Progenitor cell of endocrine pancreas (in vitro differentiated cells): ENCODE data around the gene HS2ST1. TPM values are rescaled to one million over a fixed set of nuclear protein-coding genes. Genes with fewer than 3 reads are reported as not detected.
"Not testable (repeated sequence)": the region's sequence is repeated elsewhere in the genome, so short reads cannot be mapped to it uniquely, and the experiment has no call there.

Experiments used
- DNase-seq: peaks from one replicate; pipeline ENCODE4 v3.0.0; 2021; ENCODE audit warnings: low spot score; ENCODE audit not compliant: unreplicated experiment
- H3K27ac Mint-ChIP-seq: 2 replicates; pipeline ENCODE4 v1.8.0; 2021; ENCODE audit warnings: mild to moderate bottlenecking, moderate library complexity, mixed read lengths
- H3K27me3 Mint-ChIP-seq: 2 replicates; pipeline ENCODE4 v1.8.0; 2021; ENCODE audit warnings: mixed read lengths
- H3K36me3 Mint-ChIP-seq: 2 replicates; pipeline ENCODE4 v1.8.0; 2022; ENCODE audit warnings: mixed read lengths; ENCODE audit not compliant: insufficient read depth
- H3K4me1 Mint-ChIP-seq: 2 replicates; pipeline ENCODE4 v1.8.0; 2021; ENCODE audit warnings: low read depth, mixed read lengths
- H3K4me3 Mint-ChIP-seq: 2 replicates; pipeline ENCODE4 v1.8.0; 2021; ENCODE audit warnings: low read depth, mild to moderate bottlenecking, moderate library complexity, mixed read lengths
- H3K9me3 Mint-ChIP-seq: 2 replicates; pipeline ENCODE4 v1.8.0; 2021; ENCODE audit warnings: low read depth, mixed read lengths
- total RNA-seq: library from RNA; stranded (reverse); gene quantifications from 2 replicates; pipeline ENCODE4 v1.2.1, GENCODE V29; 2021
- TF ChIP-seq, protein P1 (sequence below): fragments of 200-600 bp; sonication (generic); IDR thresholded peaks from one replicate; pipeline ENCODE4 v1.5.0; 2021; ENCODE audit warnings: antibody characterized with exemption, mild to moderate bottlenecking; ENCODE audit not compliant: unreplicated experiment

HS2ST1 gene
- total RNA-seq, 1 donor from 2014 or later: 41.4 TPM

DNA sequence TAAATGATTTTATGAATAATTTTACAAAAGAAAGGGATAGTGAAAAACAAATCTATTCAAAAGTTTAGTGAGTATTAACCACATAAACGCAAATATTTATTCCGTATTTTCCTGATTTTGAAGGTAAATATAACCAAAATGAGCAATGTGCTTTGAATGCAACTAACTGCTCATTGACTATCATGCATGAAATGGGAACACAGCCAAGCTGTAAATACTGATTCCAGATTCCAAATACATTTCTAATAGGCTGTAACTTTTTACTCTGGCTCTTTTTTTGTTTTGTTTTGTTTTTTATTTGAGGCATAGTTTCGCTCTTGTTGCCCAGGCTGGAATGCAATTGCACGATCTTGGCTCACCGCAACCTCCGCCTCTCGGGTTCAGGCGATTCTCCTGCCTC lies 42.3 kb upstream of the HS2ST1 start:
- Mint-ChIP-seq H3K36me3 (peaks cover 11% of the 10 kb centered on the region), H3K4me3 (no peak overlapping the region), H3K27ac (no peak overlapping the region), H3K27me3 (no peaks in the 10 kb centered on the region), H3K9me3 (no peaks in the 10 kb centered on the region), H3K4me1 (no peaks in the 10 kb centered on the region)
- TF ChIP-seq, protein P1, sequence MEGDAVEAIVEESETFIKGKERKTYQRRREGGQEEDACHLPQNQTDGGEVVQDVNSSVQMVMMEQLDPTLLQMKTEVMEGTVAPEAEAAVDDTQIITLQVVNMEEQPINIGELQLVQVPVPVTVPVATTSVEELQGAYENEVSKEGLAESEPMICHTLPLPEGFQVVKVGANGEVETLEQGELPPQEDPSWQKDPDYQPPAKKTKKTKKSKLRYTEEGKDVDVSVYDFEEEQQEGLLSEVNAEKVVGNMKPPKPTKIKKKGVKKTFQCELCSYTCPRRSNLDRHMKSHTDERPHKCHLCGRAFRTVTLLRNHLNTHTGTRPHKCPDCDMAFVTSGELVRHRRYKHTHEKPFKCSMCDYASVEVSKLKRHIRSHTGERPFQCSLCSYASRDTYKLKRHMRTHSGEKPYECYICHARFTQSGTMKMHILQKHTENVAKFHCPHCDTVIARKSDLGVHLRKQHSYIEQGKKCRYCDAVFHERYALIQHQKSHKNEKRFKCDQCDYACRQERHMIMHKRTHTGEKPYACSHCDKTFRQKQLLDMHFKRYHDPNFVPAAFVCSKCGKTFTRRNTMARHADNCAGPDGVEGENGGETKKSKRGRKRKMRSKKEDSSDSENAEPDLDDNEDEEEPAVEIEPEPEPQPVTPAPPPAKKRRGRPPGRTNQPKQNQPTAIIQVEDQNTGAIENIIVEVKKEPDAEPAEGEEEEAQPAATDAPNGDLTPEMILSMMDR: no peak
- DNase-seq: no peak

DNA sequence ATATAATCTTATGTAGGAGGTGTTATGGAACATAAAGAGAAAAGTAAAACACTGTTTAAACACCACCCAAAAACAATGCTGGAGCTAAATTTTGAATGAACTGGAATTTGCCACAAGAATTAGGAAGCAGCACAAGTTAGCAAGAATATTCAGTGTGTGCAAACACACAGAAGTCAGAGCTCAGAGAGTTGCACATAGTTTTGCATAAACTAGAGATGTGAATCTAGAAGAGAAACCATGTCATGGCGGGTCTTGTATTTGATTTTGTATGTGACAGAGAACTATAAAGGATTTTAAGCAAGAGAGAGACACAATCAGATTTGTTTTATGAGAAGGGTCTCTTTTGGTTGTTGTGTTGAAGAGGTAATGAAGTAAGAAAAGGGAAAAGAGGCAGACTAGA lies 38.7 kb upstream of the HS2ST1 start:
- H3K27me3 Mint-ChIP-seq: no peaks in the 10 kb centered on the region
- no peak overlapping the region for H3K27ac Mint-ChIP-seq
- no peaks in the 10 kb centered on the region for H3K9me3 Mint-ChIP-seq
- TF ChIP-seq, protein P1: no peak
- no peak overlapping the region for H3K4me3 Mint-ChIP-seq
- no peak for DNase-seq
- no peaks in the 10 kb centered on the region for H3K4me1 Mint-ChIP-seq
- peaks cover 11% of the 10 kb centered on the region for H3K36me3 Mint-ChIP-seq

DNA sequence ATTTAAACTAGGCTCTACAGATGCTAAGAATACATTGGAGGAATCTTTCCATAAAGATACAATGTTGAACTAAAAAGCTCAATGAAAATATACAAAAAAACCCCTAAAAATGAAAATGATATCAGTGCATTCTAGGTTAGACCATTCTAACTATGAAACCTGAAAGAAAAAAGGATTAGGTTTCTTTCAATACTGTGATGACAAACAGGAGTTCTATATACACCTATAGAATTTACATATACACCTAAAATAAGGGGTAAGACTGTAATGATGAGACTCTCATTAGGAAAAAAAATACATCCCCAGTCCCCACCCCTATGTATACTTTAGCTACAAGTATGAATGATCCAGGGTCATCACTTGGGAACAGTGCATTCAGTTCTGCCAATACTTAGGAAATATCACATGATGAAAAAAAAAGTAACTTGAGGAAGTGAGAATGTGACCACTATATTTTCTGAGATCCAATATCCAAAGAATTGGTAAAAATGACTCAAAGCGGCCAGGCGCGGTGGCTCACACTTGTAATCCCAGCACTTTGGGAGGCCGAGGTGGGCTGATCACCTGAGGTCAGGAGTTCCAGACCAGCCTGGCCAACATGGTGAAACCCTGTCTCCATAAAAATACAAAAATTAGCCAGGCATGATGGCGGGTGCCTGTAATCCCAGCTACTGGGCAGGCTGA lies 26.8 kb upstream of the HS2ST1 start:
- DNase-seq: no peak
- TF ChIP-seq, protein P1: no peak
- Mint-ChIP-seq H3K27me3 (no peaks in the 10 kb centered on the region), H3K36me3 (peaks cover 7% of the 10 kb centered on the region), H3K4me1 (no peaks in the 10 kb centered on the region), H3K4me3 (no peak overlapping the region), H3K9me3 (no peaks in the 10 kb centered on the region), H3K27ac (no peak overlapping the region)

DNA sequence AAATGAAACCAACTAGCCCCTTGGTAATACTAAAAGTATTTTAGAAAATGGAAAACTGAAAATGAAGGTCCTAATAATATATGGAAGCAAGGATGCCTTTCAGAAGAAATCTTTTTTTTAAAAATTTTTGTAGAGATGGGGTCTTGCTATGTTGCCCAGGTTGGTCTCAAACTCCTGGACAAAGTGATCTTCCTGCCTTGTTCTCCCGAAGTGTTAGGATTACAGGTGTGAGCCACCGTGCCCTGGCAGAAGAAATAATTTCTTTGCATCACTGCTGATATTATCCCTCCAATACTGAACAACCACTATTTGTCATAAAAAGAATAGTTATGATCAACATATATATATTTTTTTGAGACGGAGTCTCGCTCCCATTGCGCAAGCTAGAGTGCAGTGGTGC lies 26.1 kb upstream of the HS2ST1 start:
- TF ChIP-seq, protein P1: no peak
- no peaks in the 10 kb centered on the region for H3K9me3 Mint-ChIP-seq
- no peaks in the 10 kb centered on the region for H3K27me3 Mint-ChIP-seq
- peaks cover 7% of the 10 kb centered on the region for H3K36me3 Mint-ChIP-seq
- DNase-seq: no peak
- no peak overlapping the region for H3K4me3 Mint-ChIP-seq
- no peak overlapping the region for H3K27ac Mint-ChIP-seq
- no peaks in the 10 kb centered on the region for H3K4me1 Mint-ChIP-seq

DNA sequence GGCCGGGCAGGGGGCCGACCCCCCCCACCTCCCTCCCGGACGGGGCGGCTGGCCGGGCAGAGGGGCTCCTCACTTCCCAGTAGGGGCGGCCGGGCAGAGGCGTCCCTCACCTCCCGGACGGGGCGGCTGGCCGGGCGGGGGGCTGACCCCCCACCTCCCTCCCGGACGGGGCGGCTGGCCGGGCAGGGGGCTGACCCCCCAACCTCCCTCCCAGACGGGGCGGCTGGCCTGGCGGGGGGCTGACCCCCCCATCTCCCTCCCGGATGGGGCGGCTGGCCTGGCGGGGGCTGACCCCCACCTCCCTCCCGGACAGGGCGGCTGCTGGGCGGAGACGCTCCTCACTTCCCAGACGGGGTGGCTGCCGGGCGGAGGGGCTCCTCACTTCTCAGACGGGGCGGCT lies 15.0 kb upstream of the HS2ST1 start:
- H3K4me1 Mint-ChIP-seq, H3K27ac Mint-ChIP-seq, H3K4me3 Mint-ChIP-seq, H3K27me3 Mint-ChIP-seq, H3K9me3 Mint-ChIP-seq, DNase-seq: not testable (repeated sequence)
- H3K36me3 Mint-ChIP-seq: peaks cover 28% of the 10 kb centered on the region

DNA sequence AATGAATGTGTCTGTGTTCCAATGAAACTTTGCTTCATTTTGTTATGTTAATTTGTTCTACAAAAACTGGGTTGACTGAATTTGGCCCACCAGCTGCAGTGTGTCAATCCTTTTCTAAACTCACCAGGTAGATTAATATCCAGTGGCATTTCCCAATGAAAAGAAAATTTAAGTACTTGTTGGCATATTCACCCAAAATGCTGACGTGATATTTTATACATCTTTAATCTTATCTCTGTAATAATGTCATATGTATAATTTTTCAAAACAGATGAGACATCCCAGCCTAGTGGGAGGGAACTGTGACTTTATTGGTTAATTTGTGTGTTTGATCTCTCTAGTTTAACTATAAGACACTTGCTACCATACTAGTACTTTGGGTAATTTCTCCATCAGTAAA lies 8.6 kb upstream of the HS2ST1 start:
- no peak for DNase-seq
- H3K27me3 Mint-ChIP-seq: no peaks in the 10 kb centered on the region
- peaks cover 21% of the 10 kb centered on the region for H3K36me3 Mint-ChIP-seq
- H3K4me1 Mint-ChIP-seq: peaks cover under 1% of the 10 kb centered on the region
- no peak overlapping the region for H3K4me3 Mint-ChIP-seq
- H3K9me3 Mint-ChIP-seq: no peaks in the 10 kb centered on the region
- TF ChIP-seq, protein P1: no peak
- H3K27ac Mint-ChIP-seq: no peak overlapping the region
